CD14-positive monocyte (primary cell): ENCODE data around the gene COPE. TPM values are rescaled to one million over a fixed set of nuclear protein-coding genes. Genes with fewer than 3 reads are reported as not detected.

Source experiments
- DNase-seq, 3 donors: peaks; one replicate each; pipeline ENCODE4 v3.0.0-alpha.2; 2011 to 2022
- H2AFZ ChIP-seq: 2 replicates; pipeline ENCODE4 v1.6.0; 2012; ENCODE audit warnings: mild to moderate bottlenecking, low read depth, low read length, inconsistent platforms; ENCODE audit not compliant: insufficient read depth, poor library complexity, severe bottlenecking
- H3K27ac ChIP-seq, 2 donors: 1 replicate in 1 of 2; 2 replicates in 1 of 2; pipeline ENCODE4 v1.5.1; 2012 to 2013; ENCODE audit warnings: low read length in 2 of 2, control low read depth in 1 of 2, inconsistent platforms in 1 of 2, low read depth in 1 of 2, mild to moderate bottlenecking in 1 of 2
- H3K27me3 ChIP-seq, 2 donors: one replicate each; pipeline versions ENCODE4 v1.6.0 to v1.6.1; 2011 to 2013; ENCODE audit warnings: low read length in 2 of 2; ENCODE audit not compliant: control insufficient read depth in 2 of 2, insufficient read depth in 2 of 2
- H3K36me3 ChIP-seq, 2 donors: replicated peaks in 1 of 2; 1 replicate in 1 of 2; 2 replicates in 1 of 2; pipeline versions ENCODE4 v1.5.1 to v1.6.1; 2012 to 2013; ENCODE audit warnings: low read length in 2 of 2, control low read depth in 1 of 2, inconsistent platforms in 1 of 2, mild to moderate bottlenecking in 1 of 2; ENCODE audit not compliant: insufficient read depth in 2 of 2, control insufficient read depth in 1 of 2
- H3K4me1 ChIP-seq, 2 donors: 1 replicate in 1 of 2; 2 replicates in 1 of 2; pipeline versions ENCODE4 v1.5.1 to v1.6.1; 2012 to 2013; ENCODE audit warnings: low read length in 2 of 2, control low read depth in 1 of 2, inconsistent platforms in 1 of 2, mild to moderate bottlenecking in 1 of 2, moderate library complexity in 1 of 2; ENCODE audit not compliant: insufficient read depth in 2 of 2, control insufficient read depth in 1 of 2
- H3K4me2 ChIP-seq: replicated peaks from 2 replicates; pipeline ENCODE3; 2012; ENCODE audit warnings: low read length, moderate library complexity, mild to moderate bottlenecking; ENCODE audit not compliant: poor library complexity, severe bottlenecking; ENCODE audit errors: extremely low read depth
- H3K4me3 ChIP-seq, 3 experiments: fragments of 200-600 bp in 1 of 3; sonication (generic) in 1 of 3; replicated peaks in 1 of 3; 1 replicate in 2 of 3; 2 replicates in 1 of 3; pipeline ENCODE4 v1.5.1; 2011 to 2013; ENCODE audit warnings: low read length in 3 of 3, mild to moderate bottlenecking in 3 of 3, control low read depth in 2 of 3, low read depth in 2 of 3, inconsistent platforms in 1 of 3, moderate library complexity in 1 of 3
- H3K79me2 ChIP-seq: 2 replicates; pipeline ENCODE4 v1.6.0; 2012; ENCODE audit warnings: mild to moderate bottlenecking, control low read depth, inconsistent platforms, low read length, moderate library complexity; ENCODE audit not compliant: insufficient read depth
- H3K9ac ChIP-seq: 2 replicates; pipeline ENCODE4 v1.6.0; 2017; ENCODE audit warnings: low read length, mild to moderate bottlenecking; ENCODE audit not compliant: insufficient read depth, poor library complexity, severe bottlenecking
- H3K9me3 ChIP-seq, 2 donors: replicated peaks in 1 of 2; 1 replicate in 1 of 2; 2 replicates in 1 of 2; pipeline versions ENCODE4 v1.5.1 to v1.6.1; 2012 to 2013; ENCODE audit warnings: low read length in 2 of 2, control low read depth in 1 of 2; ENCODE audit not compliant: control insufficient read depth in 1 of 2, insufficient read depth in 1 of 2
- H4K20me1 ChIP-seq: 2 replicates; pipeline ENCODE4 v1.6.0; 2012; ENCODE audit warnings: mild to moderate bottlenecking, low read length, control low read depth, moderate library complexity; ENCODE audit not compliant: insufficient read depth
- H3K27ac Mint-ChIP-seq, 7 donors: one replicate each; pipeline ENCODE4 v1.8.0; 2020; ENCODE audit warnings: mild to moderate bottlenecking in 7 of 7, mixed read lengths in 7 of 7, moderate library complexity in 6 of 7, inconsistent platforms in 2 of 7
- H3K27me3 Mint-ChIP-seq, 3 donors: one replicate each; pipeline ENCODE4 v1.8.0; 2021 to 2022; ENCODE audit warnings: low read depth in 3 of 3, mild to moderate bottlenecking in 3 of 3, mixed read lengths in 3 of 3, moderate library complexity in 3 of 3, inconsistent platforms in 1 of 3
- H3K36me3 Mint-ChIP-seq, 2 donors: one replicate each; pipeline ENCODE4 v1.8.0; 2020; ENCODE audit warnings: mixed read lengths in 2 of 2, inconsistent platforms in 1 of 2, mild to moderate bottlenecking in 1 of 2
- H3K4me1 Mint-ChIP-seq: one replicate; pipeline ENCODE4 v1.8.0; 2020; ENCODE audit warnings: mild to moderate bottlenecking, mixed read lengths
- H3K4me3 Mint-ChIP-seq, 2 donors: one replicate each; pipeline ENCODE4 v1.8.0; 2020; ENCODE audit warnings: mild to moderate bottlenecking in 2 of 2, mixed read lengths in 2 of 2, moderate library complexity in 1 of 2
- H3K9me3 Mint-ChIP-seq, 7 donors: one replicate each; pipeline ENCODE4 v1.8.0; 2020 to 2022; ENCODE audit warnings: mixed read lengths in 7 of 7, mild to moderate bottlenecking in 6 of 7, moderate library complexity in 6 of 7, inconsistent platforms in 2 of 7
- WGBS: methylation state at CpG from one replicate; pipeline ENCODE4 v1.1.5; 2013; ENCODE audit warnings: missing lambda C conversion rate; ENCODE audit not compliant: insufficient coverage; 5-methylcytosine and 5-hydroxymethylcytosine counted together
- intact Hi-C, 2 donors: fragments of 100-400 bp; cut with micrococcal nuclease; formaldehyde crosslinking; loops; one replicate each; pipeline versions ENCODE4 v1.15.0 to v1.15.1; 2023
- polyA plus RNA-seq, 3 donors: library from polyadenylated mRNA; depleted of rRNA in 1 of 3; unstranded in 2 of 3; stranded (reverse) in 1 of 3; fragments of 300-500 nt in 2 of 3; fragments of >200 nt in 1 of 3; fragmentation: Illumina TruSeq in 2 of 3; gene quantifications; 1 replicate in 2 of 3; 2 replicates in 1 of 3; pipeline ENCODE4 v1.2.3, GENCODE V29; 2012 to 2021
- TF ChIP-seq, protein P1 (sequence below): fragments of 200-600 bp; IDR thresholded peaks from one replicate; pipeline ENCODE4 v1.8.0; 2022; ENCODE audit warnings: antibody characterized with exemption, mild to moderate bottlenecking

Gene COPE
- polyA plus RNA-seq, 3 donors: 331 to 345 (median 345) TPM

DNA sequence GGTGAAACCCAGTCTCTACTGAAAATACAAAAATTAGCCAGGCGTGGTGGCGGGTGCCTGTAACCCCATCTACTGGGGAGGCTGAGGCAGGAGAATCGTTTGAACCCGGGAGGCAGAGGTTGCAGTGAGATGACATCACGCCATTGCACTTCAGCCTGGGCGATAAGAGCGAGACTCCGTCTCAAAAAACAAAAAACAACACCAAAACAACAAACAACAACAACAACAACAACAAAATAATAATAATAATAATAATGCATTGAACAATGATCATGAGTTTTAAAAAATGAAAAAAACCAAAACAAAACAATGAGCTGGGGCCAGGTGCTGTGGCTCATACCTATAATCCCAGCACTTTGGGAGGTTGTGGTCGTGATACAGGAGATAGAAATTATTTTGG lies 44.9 kb upstream of the COPE start:
- no peaks in the 10 kb centered on the region for H3K79me2 ChIP-seq
- no CpG with 5 or more reads among the region's 9 CpGs for WGBS
- no peak for DNase-seq
- peaks cover 0 to 1% (median 0%) of the 10 kb centered on the region in 7 donors for H3K9me3 Mint-ChIP-seq
- no peaks in the 10 kb centered on the region for H3K27me3 ChIP-seq
- H3K4me3 ChIP-seq: no peak overlapping the region
- H3K4me2 ChIP-seq: no peak overlapping the region
- peaks cover 2 to 14% (median 2%) of the 10 kb centered on the region in 3 donors for H3K27me3 Mint-ChIP-seq
- no peaks in the 10 kb centered on the region for H3K36me3 Mint-ChIP-seq
- H3K4me1 Mint-ChIP-seq: peaks cover 43% of the 10 kb centered on the region
- H2AFZ ChIP-seq: no peak overlapping the region
- H3K9me3 ChIP-seq: no peaks in the 10 kb centered on the region
- intact Hi-C loops: no loop called here
- H3K27ac Mint-ChIP-seq: no peak overlapping the region
- no peaks in the 10 kb centered on the region for H3K36me3 ChIP-seq
- no peak overlapping the region for H3K27ac ChIP-seq
- TF ChIP-seq, protein P1, sequence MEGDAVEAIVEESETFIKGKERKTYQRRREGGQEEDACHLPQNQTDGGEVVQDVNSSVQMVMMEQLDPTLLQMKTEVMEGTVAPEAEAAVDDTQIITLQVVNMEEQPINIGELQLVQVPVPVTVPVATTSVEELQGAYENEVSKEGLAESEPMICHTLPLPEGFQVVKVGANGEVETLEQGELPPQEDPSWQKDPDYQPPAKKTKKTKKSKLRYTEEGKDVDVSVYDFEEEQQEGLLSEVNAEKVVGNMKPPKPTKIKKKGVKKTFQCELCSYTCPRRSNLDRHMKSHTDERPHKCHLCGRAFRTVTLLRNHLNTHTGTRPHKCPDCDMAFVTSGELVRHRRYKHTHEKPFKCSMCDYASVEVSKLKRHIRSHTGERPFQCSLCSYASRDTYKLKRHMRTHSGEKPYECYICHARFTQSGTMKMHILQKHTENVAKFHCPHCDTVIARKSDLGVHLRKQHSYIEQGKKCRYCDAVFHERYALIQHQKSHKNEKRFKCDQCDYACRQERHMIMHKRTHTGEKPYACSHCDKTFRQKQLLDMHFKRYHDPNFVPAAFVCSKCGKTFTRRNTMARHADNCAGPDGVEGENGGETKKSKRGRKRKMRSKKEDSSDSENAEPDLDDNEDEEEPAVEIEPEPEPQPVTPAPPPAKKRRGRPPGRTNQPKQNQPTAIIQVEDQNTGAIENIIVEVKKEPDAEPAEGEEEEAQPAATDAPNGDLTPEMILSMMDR: no peak
- H3K4me1 ChIP-seq: peaks cover 42 to 51% of the 10 kb centered on the region in 2 donors
- no peak overlapping the region for H3K4me3 Mint-ChIP-seq
- no peak overlapping the region for H3K9ac ChIP-seq
- H4K20me1 ChIP-seq: no peaks in the 10 kb centered on the region

GRCh38 chr19:18961767-18962620 lies 42.8 kb upstream of the COPE start:
- Histone ChIP-seq H3K9ac (no peak overlapping the region), H3K36me3 (no peaks in the 10 kb centered on the region), H3K79me2 (no peaks in the 10 kb centered on the region), H2AFZ (peak overlapping the region; percentile 51), H3K4me1 (peaks cover 21 to 30% of the 10 kb centered on the region in 2 donors), H3K27me3 (no peaks in the 10 kb centered on the region), H3K27ac (no peak overlapping the region), H3K4me3 (peak overlapping the region in 1 of 3 experiments; percentile 43), H3K9me3 (no peaks in the 10 kb centered on the region), H4K20me1 (no peaks in the 10 kb centered on the region), H3K4me2 (peak overlapping the region; percentile 50)
- H3K27ac Mint-ChIP-seq: no peak overlapping the region
- TF ChIP-seq, protein P1: no peak
- DNase-seq: no peak
- no peaks in the 10 kb centered on the region for H3K36me3 Mint-ChIP-seq
- WGBS: 22% methylated on average over 24 of the region's 26 CpGs
- peaks cover 27% of the 10 kb centered on the region for H3K4me1 Mint-ChIP-seq
- H3K9me3 Mint-ChIP-seq: no peaks in the 10 kb centered on the region
- intact Hi-C loops: no loop called here
- H3K27me3 Mint-ChIP-seq: peaks cover 2 to 12% (median 2%) of the 10 kb centered on the region in 3 donors
- H3K4me3 Mint-ChIP-seq: peak overlapping the region; percentile 12 to 65
